Stimulated activated CD8-positive, alpha-beta memory T cell treated with anti-CD3 and anti-CD28 coated beads, Interleukin-4, amount 100 ng/mL, for 4 hours (primary cell): Measurements from ENCODE around the gene SLC50A1.

Source experiments
- DNase-seq, 2 donors: peaks; one replicate each; pipeline ENCODE4 v3.0.0-alpha.2; 2020; ENCODE audit warnings: low read depth in 2 of 2, low spot score in 1 of 2

Gene SLC50A1

DNA sequence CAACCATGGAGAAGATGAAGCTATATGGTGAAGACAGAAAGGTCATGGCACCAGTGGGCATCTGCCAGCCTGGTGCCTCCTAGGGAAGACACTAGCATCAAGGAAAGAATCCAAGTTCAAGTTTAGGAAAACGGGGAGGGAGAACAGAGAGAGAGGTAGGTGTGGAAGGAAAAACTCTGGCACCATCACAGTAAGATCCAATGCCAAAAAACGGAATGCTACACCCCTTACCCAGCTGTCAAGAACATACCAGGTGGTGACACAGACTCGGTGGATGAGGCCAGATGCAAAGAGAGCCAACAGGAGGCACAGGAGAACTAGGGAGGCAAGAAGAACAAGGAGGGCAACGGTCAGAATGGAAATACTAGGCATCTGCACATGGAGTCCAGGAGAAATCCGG lies 33.9 kb downstream of the SLC50A1 start:
- DNase-seq, result no peak

DNA sequence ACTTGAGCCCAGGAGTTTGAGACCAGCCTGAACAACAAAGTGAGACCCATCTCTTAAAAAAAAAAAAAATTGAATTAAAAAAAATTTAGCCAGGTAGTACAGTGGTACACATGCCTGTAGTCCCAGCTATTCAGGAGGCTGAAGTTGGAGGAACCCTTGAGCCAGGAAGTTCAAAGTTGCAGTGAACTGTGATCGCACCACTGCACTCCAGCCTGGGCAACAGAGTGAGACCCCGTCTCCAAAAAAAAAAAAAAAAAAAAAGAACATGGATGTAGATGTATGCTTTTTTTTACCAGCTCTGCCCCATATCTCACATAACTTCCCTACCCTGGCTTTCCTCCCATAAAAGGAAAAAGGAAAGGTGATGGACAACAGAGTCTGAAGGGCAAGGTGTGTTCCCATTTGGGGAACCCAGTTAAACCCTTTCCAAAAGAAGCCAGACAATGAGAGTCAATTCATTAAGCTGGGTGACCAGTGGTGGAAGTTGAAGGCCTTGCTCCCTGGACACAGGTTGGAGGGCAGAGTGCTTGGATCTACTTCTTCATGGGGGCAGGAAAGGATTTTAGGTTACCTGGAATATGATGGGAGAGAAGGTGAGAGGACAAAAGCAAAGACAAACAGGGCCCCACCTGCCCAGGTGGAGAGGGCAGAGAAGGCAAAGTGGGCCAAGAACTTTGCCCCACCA lies 34.6 kb downstream of the SLC50A1 start:
- DNase-seq, result no peak

DNA sequence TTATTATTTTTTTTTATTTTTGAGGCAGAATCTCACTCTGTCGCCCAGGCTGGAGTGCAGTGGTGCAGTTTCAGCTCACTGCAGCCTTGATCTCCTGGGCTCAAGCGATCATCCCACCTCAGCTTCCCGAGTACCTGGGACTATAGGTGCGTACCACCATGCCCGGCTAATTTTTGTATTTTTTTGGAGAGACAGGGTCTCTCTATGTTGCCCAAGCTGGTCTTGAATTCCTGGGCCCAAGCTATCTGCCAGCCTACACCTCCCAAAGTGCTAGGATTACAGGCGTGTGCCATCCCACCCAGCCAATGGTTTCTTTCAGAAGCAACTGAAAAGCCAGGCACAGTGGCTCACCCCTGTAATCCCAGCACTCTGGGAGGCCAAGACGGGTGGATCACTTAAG lies 35.2 kb downstream of the SLC50A1 start:
- no peak for DNase-seq

DNA sequence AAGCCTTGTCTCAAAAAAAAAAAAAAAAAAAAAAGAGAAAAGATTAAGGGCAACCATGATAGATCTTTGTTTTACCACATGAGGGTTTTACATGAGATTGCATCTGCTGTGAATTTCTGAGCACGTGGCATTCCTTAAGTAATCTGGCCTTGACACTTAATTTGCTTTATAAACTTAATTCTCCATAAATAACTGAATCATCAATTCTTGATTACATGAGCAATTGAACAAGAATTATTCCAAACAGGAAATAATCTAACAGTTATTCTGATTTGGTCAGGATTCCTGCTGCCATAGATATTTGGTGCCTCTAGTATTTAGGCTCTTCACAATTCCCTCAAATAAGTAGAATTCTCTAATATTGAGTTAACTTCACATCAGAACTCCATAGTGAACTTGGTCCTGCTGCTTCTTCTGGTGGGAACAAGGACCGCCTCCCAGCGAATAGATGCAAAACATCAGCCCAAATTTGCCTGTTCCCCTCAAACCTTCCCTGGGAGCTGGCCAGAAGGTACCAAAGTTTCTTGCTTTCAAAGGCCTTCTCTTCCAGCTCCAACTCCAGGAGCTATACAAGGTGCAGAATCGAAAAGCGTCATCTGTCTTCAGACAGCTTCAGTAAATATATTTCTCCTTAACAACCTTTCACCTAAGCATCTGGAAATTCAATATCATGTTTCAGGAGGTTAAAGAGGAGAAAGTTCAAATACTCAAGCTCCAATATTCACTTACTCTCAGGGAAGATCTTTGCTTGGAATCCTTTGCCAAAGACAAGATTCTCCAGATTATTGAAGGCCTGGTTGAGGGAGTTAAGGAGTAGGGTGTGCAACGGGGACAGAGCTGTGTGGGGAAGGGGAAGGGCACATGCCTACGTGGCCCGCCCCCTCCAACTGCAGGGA lies 36.4 kb downstream of the SLC50A1 start:
- no peak for DNase-seq

DNA sequence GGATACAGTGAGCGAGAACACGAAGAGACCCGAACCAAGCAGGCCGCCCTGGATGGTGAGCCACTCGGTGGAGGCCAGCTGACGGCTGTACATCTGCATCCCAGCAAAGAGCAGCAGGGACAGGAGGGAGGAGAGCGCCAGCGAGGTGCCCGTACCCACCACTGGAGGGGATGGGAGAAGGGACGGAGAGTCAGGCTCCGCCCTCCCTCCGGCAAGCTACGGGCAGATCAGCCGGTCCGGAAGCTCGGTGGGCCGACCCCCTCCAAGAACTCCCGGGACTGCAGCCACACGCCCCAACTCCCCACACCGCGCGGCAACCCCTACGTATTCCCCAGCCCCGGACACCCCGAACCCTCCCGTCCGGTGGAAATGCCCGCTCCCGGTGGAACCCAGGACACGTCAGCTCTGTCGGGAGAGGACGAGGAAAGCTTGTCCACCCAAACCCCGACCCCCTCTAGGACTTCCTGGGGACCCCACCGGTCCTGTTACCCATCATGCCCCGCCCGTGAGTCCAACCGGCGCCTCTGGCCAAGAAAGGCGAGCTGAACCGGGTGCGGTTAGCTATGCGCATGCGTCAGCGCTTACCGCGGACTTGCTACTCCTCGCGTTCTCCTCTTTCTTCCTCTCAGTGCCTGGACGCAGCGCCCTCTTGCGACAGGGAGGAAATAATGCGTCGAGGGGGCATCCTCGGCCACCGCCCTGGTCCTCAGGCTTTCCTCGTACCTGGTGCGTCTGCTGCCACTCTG lies 37.3 kb downstream of the SLC50A1 start, which contains the start of gene KRTCAP2:
Gene KRTCAP2, minus strand, starts transcription at position 573 of the 746 bp plus-strand sequence. Its CDS starts 80 bp downstream, at position 493.
- DNase-seq, result peak; percentile 88 to 92

DNA sequence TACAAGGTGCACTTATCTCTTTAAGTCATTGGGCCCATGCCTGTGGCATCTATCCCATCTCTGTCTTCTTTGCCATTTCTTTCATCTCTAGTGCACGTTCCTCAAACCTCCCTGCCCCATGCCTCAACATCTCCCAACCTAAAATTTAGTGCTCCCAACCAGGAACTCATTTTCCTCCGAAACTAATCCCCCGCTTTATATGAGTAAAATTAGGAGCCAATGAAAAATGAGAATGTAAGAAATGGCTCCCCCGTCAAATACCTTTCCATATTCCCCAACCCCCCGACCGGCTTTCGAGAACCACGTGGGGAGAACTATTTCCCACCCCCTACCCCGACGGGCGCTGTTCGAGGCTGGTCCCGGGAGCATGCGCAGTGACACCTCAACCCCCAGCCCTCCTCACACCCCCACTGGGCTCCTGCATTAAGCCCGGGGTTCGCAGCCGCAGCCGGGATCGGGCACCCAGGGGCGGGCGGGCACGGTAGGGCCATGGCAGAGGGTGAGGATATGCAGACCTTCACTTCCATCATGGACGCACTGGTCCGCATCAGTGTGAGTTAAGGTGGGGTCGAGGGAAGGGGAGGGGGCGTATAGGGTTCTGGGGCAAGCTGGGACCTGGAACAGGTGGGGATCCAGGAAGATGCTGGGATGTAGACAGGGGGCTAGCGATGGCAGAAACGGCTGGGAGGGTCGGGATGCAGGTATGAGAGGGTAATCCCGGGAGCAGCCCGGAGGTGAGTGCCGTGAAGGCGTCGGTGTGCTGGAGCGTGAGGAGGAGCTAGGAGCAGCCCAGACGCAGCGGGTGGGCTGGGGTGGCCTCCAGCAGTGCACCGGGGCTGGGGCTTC lies 38.0 kb downstream of the SLC50A1 start, which contains the start of gene TRIM46:
Gene TRIM46, plus strand, starts transcription at position 372 of the 846 bp plus-strand sequence. Its CDS starts 118 bp downstream, at position 490.
- DNase-seq, result peak in 1 of 2 donors; percentile 36

DNA sequence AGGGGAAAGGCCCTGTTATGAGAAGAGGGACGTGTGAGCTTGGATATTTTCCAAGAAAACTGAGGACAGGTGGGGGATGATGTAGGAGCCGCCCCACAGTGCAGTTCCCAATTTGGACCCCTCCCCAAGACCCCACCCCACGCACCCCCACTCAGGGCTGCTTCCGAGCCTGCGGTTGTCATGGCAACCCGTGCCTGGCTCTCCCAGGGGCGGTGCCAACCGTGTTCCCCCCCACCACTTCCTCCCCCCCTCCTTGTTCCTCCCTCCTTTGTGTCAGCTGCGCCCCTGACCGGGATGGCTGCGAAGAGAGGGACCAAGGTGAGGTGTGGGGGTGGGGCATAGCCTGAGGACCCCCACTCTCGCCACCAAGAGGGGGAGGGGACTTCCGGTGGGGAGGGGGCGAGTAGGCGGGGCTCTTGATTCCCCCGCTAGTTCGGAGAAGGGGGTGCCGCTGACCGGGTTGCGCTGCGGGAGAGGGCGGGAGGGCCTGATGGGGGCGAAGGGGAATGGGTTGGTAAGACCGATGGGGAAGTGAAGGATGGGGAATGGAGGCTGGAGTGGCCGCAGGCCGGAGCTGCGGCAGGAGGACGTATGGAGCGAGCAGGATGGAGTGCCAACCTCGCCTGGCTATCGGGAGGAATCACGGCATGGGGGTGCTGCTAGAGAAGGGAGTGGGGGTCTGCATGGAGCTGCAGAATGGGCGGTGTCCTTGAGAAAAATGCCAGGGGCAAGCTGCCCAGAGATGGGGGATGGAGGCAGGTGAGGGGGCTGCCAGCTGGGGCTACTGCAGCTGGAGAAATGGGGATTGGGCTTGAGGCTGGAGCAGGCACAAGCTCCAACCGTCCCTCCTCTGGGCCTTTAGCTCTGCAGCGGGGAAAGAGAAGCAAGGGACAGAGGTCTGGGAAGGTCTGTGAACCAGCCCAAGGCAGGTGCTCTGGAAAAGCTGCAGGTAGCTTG lies 39.0 kb downstream of the SLC50A1 start:
- no peak for DNase-seq

DNA sequence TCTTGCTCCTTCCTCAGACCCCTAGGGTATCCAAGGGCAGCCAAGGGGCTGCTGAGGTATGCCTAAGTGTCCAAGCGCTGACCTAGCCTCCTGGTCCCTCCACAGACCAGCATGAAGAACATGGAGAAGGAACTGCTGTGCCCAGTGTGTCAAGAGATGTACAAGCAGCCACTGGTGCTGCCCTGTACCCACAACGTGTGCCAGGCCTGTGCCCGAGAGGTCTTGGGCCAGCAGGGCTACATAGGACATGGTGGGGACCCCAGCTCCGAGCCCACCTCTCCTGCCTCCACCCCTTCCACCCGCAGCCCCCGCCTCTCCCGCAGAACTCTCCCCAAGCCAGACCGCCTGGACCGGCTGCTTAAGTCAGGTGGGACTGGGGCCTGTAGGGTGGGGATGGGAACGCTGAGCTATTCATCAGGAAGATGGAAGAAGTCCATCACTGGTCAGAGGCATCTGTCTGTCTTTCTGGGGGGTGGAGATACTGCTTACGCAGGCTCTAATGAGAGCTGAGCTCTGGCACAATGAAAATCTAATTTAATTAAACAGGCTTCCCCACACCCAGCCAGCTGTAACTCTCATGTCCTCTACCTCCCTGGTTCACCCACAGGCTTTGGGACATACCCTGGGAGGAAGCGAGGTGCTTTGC lies 39.8 kb downstream of the SLC50A1 start:
- no peak for DNase-seq

DNA sequence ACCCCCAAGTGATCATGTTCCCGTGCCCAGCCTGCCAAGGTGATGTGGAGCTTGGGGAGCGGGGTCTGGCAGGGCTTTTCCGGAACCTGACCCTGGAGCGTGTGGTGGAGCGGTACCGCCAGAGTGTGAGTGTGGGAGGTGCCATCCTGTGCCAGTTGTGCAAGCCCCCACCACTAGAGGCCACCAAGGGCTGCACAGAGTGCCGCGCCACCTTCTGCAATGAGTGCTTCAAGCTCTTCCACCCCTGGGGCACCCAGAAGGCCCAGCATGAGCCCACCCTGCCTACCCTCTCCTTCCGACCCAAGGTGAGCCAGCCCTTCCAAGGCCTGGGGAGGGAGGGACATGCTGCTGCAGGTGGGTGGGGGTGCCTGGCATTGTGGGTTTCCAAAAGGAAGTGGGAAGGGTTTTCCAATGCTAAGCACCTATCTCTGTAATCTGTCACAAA lies 40.3 kb downstream of the SLC50A1 start:
- no peak for DNase-seq

DNA sequence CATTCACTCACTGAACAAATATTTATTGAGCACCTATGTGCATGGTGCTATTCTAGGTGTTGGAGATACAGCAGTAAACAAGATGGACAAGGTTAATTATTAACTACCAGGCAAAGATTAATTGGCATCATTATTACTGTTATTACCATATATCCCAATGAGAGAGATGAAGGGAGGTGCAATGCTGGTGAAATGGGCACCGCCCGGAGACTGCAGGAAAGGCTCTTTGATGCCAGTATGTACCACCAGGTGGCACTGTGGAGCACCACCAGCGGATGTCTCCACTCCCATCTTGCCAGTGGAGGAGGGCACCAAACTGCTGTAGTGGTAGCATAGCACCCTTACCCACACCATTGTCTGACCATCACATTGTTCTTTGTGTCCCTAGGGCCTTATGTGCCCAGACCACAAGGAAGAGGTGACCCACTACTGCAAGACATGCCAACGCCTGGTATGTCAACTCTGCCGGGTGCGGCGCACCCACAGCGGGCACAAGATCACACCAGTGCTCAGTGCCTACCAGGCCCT lies 41.0 kb downstream of the SLC50A1 start:
- DNase-seq, result peak; percentile 63 to 77

DNA sequence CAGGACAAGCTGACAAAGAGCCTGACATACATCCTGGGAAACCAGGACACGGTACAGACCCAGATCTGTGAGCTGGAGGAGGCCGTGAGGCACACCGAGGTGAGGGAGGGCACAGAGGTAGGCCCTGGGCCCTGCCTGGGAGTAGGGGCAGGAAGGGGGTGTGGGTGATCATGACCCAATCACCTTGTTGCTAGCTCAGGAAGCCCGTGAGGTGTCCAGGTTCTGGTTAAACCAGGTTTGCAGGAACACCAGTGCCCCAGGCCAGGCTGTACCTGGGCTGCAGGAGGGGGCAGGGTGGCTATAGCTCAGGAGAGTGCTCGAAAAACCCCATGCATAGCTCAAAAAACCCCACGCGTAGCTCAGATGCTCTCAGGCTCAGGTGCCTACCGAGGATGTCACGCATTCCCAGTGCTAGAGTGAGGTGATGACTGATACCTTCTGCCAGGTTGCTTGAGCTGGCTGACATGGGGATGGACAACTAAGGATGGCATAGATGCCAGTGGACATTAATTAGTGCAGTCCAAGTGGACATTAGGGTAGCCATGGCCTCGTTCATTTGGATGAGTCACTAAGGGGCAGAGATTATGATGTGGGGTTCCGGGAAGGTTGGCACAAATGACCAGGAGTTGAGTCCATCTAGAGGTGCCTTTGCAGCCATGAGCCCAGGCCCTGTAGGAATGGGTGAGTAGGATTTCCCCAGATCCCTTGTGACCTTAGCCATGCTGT lies 41.7 kb downstream of the SLC50A1 start:
- no peak for DNase-seq

DNA sequence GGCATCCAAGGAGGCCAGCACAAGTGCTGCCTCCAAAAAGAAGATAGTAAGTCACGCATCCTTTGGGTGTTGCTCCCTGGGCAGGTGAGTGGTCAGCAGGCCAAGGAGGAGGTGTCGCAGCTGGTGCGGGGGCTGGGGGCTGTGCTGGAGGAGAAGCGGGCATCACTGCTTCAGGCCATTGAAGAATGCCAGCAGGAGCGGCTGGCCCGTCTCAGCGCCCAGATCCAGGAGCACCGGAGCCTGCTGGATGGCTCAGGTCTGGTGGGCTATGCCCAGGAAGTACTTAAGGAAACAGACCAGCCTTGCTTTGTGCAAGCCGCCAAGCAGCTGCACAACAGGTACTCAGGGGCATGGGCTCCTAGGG lies 42.2 kb downstream of the SLC50A1 start:
- DNase-seq, result no peak

DNA sequence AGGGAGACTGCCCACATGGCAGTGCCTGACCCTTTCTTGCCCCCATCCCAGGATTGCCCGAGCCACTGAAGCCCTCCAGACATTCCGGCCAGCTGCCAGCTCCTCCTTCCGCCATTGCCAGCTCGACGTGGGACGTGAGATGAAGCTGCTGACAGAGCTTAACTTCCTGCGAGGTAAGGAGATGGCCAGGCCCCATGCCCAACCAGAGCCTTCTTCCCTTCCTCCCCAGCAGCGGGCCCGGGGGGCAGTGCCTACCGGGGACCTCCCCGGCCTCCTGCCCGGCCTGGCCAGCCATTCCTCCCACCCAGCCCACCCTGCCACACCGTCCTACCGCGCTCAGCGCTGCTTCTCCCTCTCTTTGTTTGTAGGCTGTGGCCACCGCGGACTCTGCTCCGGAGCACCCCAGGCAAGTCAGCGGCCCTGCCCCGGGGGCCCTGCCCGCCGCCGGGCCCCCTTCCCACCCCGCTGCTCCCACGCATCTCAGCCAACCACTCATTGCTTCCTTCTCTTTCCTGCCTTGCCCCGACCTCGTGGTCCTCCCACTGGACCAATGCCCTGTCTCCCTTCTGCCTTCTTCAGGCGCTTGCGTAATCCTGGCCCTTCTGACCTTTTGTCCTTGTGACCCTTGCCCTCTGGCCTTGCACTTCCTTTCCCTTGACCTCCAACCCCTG lies 42.9 kb downstream of the SLC50A1 start:
- no peak for DNase-seq

DNA sequence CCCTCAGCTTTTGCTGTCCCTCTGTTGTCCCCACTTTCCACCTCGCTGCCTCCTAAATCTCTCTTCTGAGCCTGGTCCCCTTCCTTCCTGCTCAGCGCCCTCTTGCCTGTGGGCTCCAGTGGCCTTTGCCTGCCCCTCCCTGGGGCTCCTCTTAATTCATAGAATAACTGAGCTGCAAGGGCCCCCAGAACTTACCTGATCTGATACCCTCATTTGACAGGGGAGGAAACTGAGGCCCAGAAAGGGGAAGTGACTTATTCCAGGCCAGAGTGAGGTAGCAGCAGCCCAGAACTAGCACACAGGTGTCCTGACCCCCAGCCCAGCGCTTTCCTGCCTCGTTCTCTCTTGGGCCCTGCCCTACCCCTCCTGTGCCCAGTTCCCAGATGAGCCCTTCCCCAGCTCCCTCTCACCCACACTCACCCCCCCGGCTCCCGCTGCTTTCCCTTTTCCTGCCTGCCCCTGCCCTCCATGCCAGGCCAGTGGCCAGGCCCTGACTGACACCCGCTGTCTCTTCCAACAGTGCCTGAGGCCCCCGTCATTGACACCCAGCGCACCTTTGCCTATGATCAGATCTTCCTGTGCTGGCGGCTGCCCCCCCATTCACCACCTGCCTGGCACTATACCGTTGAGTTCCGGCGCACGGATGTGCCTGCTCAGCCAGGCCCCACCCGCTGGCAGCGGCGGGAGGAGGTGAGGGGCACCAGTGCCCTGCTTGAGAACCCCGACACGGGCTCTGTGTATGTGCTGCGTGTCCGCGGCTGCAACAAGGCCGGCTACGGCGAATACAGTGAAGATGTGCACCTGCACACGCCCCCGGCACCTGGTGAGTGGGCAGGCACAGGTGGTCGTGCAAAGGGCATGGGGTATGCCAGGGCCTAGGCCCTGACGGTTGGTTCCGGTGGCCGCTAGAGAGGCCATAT lies 43.7 kb downstream of the SLC50A1 start:
- DNase-seq, result no peak

DNA sequence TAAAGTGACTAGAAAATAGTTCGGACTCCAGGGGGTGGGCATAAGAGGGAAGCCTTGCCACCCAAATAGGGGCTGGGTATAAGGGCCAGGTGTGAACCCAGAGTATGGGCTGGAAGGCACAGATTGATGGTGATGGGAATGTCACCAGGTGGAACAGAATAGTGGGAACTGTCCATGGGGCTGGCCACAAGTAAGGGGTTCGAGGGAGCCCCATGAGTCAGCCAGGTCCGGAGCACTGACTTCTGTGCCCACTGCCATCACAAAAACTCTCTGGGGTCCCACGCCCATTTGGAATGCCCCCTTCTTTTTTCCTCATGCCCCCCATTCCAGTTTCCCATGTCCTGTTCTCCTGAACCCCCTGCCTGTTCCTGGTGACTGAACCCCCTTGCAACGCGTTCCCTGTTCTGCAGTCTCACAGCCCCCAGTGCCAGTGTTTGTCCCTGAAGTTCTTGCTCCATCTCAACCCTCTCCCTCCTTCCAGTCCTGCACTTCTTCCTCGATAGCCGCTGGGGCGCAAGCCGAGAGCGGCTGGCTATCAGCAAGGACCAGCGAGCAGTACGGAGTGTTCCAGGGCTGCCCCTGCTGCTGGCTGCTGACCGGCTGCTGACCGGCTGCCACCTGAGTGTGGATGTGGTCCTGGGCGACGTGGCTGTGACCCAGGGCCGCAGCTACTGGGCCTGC lies 45.9 kb downstream of the SLC50A1 start:
- DNase-seq, result no peak

DNA sequence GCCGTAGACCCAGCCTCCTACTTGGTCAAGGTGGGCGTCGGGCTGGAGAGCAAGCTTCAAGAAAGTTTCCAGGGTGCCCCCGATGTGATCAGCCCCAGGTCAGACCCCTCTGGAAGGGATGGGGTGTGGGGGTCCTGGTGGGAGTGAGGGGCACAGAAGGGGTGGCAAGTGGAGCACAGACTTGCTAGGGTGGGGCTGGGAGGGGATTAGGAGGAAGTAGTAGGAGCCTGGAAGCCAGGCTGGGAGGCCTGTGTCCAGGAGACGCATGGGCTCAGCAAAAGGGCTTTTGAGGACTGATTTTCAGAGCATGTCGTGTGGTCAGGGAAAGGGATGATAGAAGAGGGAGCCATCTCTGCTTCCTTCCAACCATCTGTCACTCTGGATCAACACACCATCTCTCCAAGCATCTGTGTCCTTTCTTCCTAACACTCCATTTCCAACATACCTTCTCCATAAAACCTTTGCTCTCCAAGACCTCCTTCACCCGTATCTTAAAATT lies 46.4 kb downstream of the SLC50A1 start:
- DNase-seq, result no peak
